Stimulated activated CD8-positive, alpha-beta memory T cell treated with anti-CD3 and anti-CD28 coated beads, Interleukin-2, amount 100 ng/mL, for 1 hour (primary cell): ENCODE measurements around the gene NBPF20.
"Not testable (repeated sequence)": the region's sequence is repeated elsewhere in the genome, so short reads cannot be mapped to it uniquely, and the experiment has no call there.

Source experiments
- DNase-seq, 2 donors: peaks; one replicate each; pipeline ENCODE4 v3.0.0-alpha.2; 2020; ENCODE audit warnings: low read depth in 2 of 2

NBPF20 gene

DNA sequence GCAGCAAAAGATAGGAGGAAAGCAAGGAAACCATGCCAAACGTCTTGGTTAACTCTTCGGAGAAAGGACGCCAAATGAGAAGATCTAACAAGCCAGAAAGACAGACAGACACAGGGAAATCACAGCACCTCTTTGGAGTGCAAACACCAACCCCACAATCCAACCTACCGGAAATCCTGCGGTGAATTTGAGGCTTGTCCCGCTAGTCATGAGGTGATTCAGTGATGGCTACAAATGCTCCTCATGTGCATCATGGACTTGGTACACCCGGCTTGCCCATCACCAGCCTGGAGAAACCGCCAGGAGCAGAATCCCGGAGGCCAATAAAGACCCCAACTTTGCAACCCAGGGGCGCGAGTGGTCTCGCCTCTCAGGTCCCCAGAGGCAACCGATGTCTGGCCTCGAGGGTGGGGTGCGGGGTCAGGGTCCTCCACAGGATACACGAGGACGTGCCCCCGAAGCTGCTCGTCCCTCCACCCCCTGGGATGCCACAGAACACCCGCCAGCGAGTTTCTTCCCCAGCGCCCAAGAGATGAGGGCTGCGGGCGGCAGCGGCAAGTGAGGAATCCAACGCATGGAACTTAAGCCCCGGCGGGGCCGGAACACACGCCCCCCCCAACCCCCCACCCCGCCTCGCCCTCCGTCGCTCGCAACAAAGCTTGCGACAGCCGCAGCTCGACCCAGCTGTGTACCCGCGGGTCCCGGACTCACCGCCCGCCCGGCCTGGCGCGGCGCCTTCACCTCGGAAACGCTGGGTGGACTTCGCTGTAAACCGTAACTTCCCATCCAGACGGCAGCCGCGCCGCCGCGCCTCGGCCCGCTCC is 579 bp downstream of the NBPF20 start:
- DNase-seq, result peak; percentile 10 to 23

- not testable (repeated sequence) for DNase-seq
These were observed 10.3 kb downstream of the NBPF20 start for GRCh38 chr1:145415149-145415548.

DNA sequence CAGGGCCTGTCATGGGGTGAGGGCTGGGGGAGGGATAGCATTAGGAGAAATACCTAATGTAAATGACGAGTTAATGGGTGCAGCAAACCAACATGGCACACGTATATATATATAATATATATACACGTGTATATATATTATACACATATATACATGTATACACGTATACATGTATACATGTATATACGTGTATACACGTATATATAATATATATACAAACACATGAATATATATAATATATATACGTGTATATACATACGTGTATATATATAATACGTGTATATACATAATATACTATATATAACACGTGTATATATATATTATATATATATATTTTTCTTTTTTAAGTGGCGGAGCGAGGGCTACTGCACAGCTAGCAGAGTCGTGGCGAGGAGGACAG is 18.1 kb downstream of the NBPF20 start:
- DNase-seq, result not testable (repeated sequence)

GRCh38 chr1:145404949-145405348 is 20.5 kb downstream of the NBPF20 start:
- DNase-seq, result not testable (repeated sequence)

DNA sequence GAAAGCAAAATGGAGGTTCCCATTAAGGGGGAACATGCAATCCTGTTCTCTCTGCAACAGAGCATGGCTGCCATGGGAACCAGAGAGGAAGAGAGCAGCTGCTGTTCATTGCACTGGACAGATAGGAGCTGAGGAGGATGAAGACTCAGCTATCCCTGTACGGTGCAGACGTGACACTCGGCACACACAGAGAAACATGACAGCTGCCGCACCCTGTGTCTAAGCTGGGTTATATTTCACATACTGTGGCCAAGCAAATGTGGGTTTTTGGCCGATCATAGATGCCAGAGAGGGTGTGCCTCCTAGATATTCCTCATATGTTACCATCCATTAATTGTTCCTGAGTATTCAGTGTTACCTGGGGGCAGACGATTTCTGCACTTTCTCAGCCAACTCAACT is 24.7 kb downstream of the NBPF20 start:
- DNase-seq, result not testable (repeated sequence)
